Panc1 (cell line): Measurements from ENCODE around the gene PRKD1. TPM values are rescaled to one million over a fixed set of nuclear protein-coding genes. Genes with fewer than 3 reads are reported as not detected.

ENCODE experiments used
- ATAC-seq: fragments of 200-7000 bp; cut with Tn5 transposase; 2 replicates; pipeline ENCODE4 v1.9.1; 2020; ENCODE audit warnings: mild to moderate bottlenecking, moderate library complexity
- BruUV-seq: library from RNA; stranded (reverse); fragments of 400-500 nt; replicated peaks from 2 replicates; lab custom pipeline; 2021; lab: Mats Ljungman, UMichigan
- CTCF ChIA-PET: fragments of 300-600 bp; sonication (Branson Sonifier 250); formaldehyde crosslinking; loops from one replicate; lab custom pipeline; 2022; ENCODE audit warnings: antibody characterized with exemption; lab: Charles Lee
- POLR2A ChIA-PET: fragments of 300-600 bp; sonication (Branson Sonifier 250); formaldehyde crosslinking; loops from one replicate; lab custom pipeline; 2022; ENCODE audit warnings: antibody characterized with exemption; lab: Charles Lee
- DNase-seq: peaks from one replicate; pipeline ENCODE4 v3.0.0-alpha.2; 2010; ENCODE audit warnings: low read depth, low spot score
- H3K27ac ChIP-seq: 2 replicates; pipeline ENCODE4 v1.5.1; 2011; ENCODE audit warnings: mild to moderate bottlenecking, low read length, inconsistent platforms
- H3K27me3 ChIP-seq: fragments of 200-500 bp; sonication (Bioruptor generic); 2 replicates; pipeline ENCODE4 v1.6.0; 2014; ENCODE audit warnings: low read length, inconsistent platforms; ENCODE audit not compliant: control insufficient read depth, insufficient read depth
- H3K36me3 ChIP-seq: fragments of 200-500 bp; sonication (Bioruptor generic); 2 replicates; pipeline ENCODE4 v1.5.1; 2014; ENCODE audit warnings: inconsistent platforms, mild to moderate bottlenecking, low read length, moderate library complexity; ENCODE audit not compliant: control insufficient read depth, insufficient read depth
- H3K4me1 ChIP-seq: 2 replicates; pipeline ENCODE4 v1.5.1; 2011; ENCODE audit warnings: inconsistent platforms, mild to moderate bottlenecking, low read length, moderate library complexity; ENCODE audit not compliant: control insufficient read depth, insufficient read depth
- H3K4me3 ChIP-seq, 2 experiments: 2 replicates each; pipeline ENCODE4 v1.5.1; 2011 to 2012; ENCODE audit warnings: low read depth in 2 of 2, low read length in 2 of 2, mild to moderate bottlenecking in 2 of 2, inconsistent platforms in 1 of 2, moderate library complexity in 1 of 2
- H3K9me3 ChIP-seq: fragments of 200-500 bp; sonication (Bioruptor generic); 2 replicates; pipeline ENCODE4 v1.5.1; 2014; ENCODE audit warnings: low read depth, mild to moderate bottlenecking, inconsistent platforms, low read length, moderate library complexity; ENCODE audit not compliant: control insufficient read depth, insufficient read depth
- CTCF ChIP-seq: fragments of 450-650 bp; IDR thresholded peaks from 2 replicates; pipeline ENCODE4 v1.5.1; 2017; ENCODE audit warnings: mild to moderate bottlenecking
- POLR2AphosphoS5 ChIP-seq: IDR thresholded peaks from 2 replicates; pipeline ENCODE4 v1.6.1; 2012; ENCODE audit warnings: mild to moderate bottlenecking, low read depth, low read length, moderate library complexity
- SIN3A ChIP-seq: IDR thresholded peaks from 2 replicates; pipeline ENCODE4 v1.6.1; 2012; ENCODE audit warnings: low read depth, mild to moderate bottlenecking, low read length, moderate library complexity, borderline replicate concordance; ENCODE audit not compliant: insufficient read depth
- TCF7L2 ChIP-seq: IDR thresholded peaks from 2 replicates; pipeline ENCODE4 v1.6.1; 2011; ENCODE audit warnings: mild to moderate bottlenecking, low read depth, low read length, inconsistent platforms
- in situ Hi-C: cut with HindIII; loops from 2 replicates; pipeline ENCODE4 v1.10.0; 2016; ENCODE audit warnings: low sequenced_read_pairs, low pct_unique_long_range_greater_than_20kb
- intact Hi-C: fragments of 100-400 bp; cut with micrococcal nuclease; formaldehyde crosslinking; loops from one replicate; pipeline ENCODE4 v1.10.0; 2022; ENCODE audit not compliant: unreplicated experiment
- total RNA-seq: library from RNA; stranded (reverse); gene quantifications from one replicate; pipeline ENCODE4 v1.2.1, GENCODE V29; 2021; ENCODE audit not compliant: unreplicated experiment
- TF ChIP-seq, protein P1 (sequence below), 2 experiments: IDR thresholded peaks; 2 replicates each; pipeline ENCODE4 v1.6.1; 2011 to 2012; ENCODE audit warnings: low read depth in 2 of 2, control low read depth in 1 of 2, low read length in 1 of 2, mild to moderate bottlenecking in 1 of 2, moderate library complexity in 1 of 2; ENCODE audit not compliant: insufficient read depth in 1 of 2

The PRKD1 gene
- total RNA-seq, 1 experiment from 2014 or later = 8.2 TPM

GRCh38 chr14:29587761-29588470 is 339.7 kb downstream of the PRKD1 start:
- Histone ChIP-seq H3K27ac (no peak overlapping the region), H3K9me3 (no peaks in the 10 kb centered on the region), H3K36me3 (no peaks in the 10 kb centered on the region; the same call in 1 of the 2 replicates), H3K27me3 (no peaks in the 10 kb centered on the region), H3K4me1 (no peaks in the 10 kb centered on the region), H3K4me3 (no peak overlapping the region)
- in situ Hi-C loops = no loop called here
- TF ChIP-seq CTCF (no peak), SIN3A (no peak), POLR2AphosphoS5 (no peak), TCF7L2 (no peak)
- TF ChIP-seq, protein P1, sequence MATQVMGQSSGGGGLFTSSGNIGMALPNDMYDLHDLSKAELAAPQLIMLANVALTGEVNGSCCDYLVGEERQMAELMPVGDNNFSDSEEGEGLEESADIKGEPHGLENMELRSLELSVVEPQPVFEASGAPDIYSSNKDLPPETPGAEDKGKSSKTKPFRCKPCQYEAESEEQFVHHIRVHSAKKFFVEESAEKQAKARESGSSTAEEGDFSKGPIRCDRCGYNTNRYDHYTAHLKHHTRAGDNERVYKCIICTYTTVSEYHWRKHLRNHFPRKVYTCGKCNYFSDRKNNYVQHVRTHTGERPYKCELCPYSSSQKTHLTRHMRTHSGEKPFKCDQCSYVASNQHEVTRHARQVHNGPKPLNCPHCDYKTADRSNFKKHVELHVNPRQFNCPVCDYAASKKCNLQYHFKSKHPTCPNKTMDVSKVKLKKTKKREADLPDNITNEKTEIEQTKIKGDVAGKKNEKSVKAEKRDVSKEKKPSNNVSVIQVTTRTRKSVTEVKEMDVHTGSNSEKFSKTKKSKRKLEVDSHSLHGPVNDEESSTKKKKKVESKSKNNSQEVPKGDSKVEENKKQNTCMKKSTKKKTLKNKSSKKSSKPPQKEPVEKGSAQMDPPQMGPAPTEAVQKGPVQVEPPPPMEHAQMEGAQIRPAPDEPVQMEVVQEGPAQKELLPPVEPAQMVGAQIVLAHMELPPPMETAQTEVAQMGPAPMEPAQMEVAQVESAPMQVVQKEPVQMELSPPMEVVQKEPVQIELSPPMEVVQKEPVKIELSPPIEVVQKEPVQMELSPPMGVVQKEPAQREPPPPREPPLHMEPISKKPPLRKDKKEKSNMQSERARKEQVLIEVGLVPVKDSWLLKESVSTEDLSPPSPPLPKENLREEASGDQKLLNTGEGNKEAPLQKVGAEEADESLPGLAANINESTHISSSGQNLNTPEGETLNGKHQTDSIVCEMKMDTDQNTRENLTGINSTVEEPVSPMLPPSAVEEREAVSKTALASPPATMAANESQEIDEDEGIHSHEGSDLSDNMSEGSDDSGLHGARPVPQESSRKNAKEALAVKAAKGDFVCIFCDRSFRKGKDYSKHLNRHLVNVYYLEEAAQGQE (IDR thresholded peaks at IDR 0.05; ENCODE audit: insufficient read depth in 1 of 2, low read depth in 2 of 2, low read length in 1 of 2) = no peak
- CTCF ChIA-PET = no interaction called here
- no peak for ATAC-seq
- no peak for DNase-seq
- BruUV-seq = no TSS peak
- POLR2A ChIA-PET = no interaction called here
- intact Hi-C loops = no loop called here

DNA sequence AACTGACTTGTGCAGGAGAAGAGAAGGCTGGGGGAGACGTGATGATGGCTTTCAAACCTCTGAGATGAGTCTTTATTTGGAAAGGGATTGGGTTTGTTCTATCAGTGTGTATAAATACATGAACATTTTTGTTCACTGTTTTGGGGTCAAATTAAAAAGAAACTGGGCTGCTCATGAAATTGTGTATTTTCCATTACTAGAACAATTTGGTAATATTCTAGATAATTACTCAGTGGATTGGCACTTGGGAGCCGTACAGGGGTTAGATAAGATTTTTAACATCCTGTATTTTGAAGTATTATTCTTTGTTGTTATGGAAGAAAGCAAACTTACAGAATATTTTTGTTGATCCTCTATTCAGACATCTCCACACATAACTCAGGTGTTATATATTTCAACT is 340.6 kb downstream of the PRKD1 start:
- POLR2A ChIA-PET = no interaction called here
- CTCF ChIA-PET = no interaction called here
- no peaks in the 10 kb centered on the region for H3K9me3 ChIP-seq
- H3K4me1 ChIP-seq = no peaks in the 10 kb centered on the region
- DNase-seq (no peak), ATAC-seq (no peak)
- in situ Hi-C loops (no loop called here), intact Hi-C loops (no loop called here)
- no peak for TF ChIP-seq SIN3A
- no peak for TF ChIP-seq CTCF
- no peak for TF ChIP-seq POLR2AphosphoS5
- TF ChIP-seq, protein P1 (IDR thresholded peaks at IDR 0.05; ENCODE audit: insufficient read depth in 1 of 2, low read depth in 2 of 2, low read length in 1 of 2) = no peak
- TF ChIP-seq TCF7L2 = no peak
- H3K27me3 ChIP-seq = no peaks in the 10 kb centered on the region
- BruUV-seq = no TSS peak
- H3K4me3 ChIP-seq = no peak overlapping the region
- H3K36me3 ChIP-seq = no peaks in the 10 kb centered on the region; the same call in 1 of the 2 replicates
- H3K27ac ChIP-seq = no peak overlapping the region
